ENCODE results near the gene CEP290.

CEP290 gene

DNA sequence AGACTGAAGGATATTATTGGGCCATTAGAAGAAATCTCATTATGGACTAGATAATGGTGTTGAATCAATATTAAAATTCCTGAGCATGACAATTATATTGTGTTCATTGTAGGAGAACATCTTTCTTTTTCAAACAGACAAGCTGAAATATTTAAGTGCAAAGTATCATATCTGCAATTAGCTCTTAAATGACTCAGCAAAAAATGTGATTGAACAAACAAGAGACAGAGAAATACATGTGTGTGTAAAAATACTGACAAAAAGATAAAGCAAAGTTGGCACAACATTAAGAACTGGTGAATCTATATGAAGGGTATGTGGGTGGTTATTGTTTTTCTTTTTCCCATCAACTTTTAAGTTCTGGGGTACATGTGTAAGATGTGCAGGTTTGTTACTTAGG, 9.5 kb downstream of the CEP290 start:
- DNase-seq = no peak
- H3K9me3 Mint-ChIP-seq = no peaks in the 10 kb centered on the region
- H3K27me3 Mint-ChIP-seq (ENCODE audit: low read depth, poor library complexity) = no peaks in the 10 kb centered on the region
- TF ChIP-seq, protein P1, sequence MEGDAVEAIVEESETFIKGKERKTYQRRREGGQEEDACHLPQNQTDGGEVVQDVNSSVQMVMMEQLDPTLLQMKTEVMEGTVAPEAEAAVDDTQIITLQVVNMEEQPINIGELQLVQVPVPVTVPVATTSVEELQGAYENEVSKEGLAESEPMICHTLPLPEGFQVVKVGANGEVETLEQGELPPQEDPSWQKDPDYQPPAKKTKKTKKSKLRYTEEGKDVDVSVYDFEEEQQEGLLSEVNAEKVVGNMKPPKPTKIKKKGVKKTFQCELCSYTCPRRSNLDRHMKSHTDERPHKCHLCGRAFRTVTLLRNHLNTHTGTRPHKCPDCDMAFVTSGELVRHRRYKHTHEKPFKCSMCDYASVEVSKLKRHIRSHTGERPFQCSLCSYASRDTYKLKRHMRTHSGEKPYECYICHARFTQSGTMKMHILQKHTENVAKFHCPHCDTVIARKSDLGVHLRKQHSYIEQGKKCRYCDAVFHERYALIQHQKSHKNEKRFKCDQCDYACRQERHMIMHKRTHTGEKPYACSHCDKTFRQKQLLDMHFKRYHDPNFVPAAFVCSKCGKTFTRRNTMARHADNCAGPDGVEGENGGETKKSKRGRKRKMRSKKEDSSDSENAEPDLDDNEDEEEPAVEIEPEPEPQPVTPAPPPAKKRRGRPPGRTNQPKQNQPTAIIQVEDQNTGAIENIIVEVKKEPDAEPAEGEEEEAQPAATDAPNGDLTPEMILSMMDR (IDR thresholded peaks at IDR 0.05) = no peak
- no peak overlapping the region for H3K4me3 Mint-ChIP-seq
- H3K27ac Mint-ChIP-seq = no peak overlapping the region
- H3K4me1 Mint-ChIP-seq = no peaks in the 10 kb centered on the region
- peaks cover 32% of the 10 kb centered on the region for H3K36me3 Mint-ChIP-seq (ENCODE audit: low read depth)

DNA sequence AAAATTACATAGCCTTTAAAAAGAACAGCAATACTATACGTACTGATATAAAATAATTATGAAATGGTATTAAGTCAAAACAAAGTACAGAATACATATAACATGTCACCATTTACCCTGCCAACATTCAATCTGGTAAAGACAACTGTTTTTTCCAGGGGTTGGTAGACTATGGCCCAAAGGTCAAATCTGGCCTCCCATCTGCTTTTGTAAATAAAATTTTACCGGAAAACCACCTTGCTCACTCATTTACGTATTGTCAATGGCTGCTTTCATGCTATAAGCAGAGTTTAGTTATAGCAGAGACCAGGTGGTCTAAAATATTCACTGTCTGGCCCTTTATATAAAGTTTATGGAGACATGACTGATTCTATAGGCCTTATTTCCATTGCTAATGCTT, 14.0 kb downstream of the CEP290 start:
- peaks cover 7% of the 10 kb centered on the region for H3K36me3 Mint-ChIP-seq (ENCODE audit: low read depth)
- H3K9me3 Mint-ChIP-seq = no peaks in the 10 kb centered on the region
- TF ChIP-seq, protein P1 (IDR thresholded peaks at IDR 0.05) = no peak
- H3K27ac Mint-ChIP-seq = no peak overlapping the region
- no peak overlapping the region for H3K4me3 Mint-ChIP-seq
- no peaks in the 10 kb centered on the region for H3K27me3 Mint-ChIP-seq (ENCODE audit: low read depth, poor library complexity)
- no peak for DNase-seq
- H3K4me1 Mint-ChIP-seq = no peaks in the 10 kb centered on the region

DNA sequence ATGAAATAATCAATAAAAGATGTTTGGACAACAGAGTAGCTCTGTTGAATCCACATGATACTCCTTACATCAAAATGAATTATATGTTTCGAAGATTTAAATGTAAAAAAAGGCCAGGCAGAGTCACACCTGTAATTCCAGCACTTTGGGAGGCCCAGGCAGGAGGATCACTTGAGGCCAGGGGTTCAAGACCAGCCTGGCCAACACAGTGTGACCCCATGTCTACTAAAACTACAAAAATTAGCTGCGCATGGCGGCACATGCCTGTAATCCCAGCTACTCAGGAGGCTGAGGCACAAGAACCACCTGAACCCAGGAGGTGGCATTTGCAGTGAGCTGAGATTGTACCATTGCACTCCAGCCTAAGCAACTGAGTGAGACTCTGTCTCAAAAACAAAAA, 14.8 kb downstream of the CEP290 start:
- TF ChIP-seq, protein P1 (IDR thresholded peaks at IDR 0.05) = no peak
- no peaks in the 10 kb centered on the region for H3K4me1 Mint-ChIP-seq
- no peaks in the 10 kb centered on the region for H3K27me3 Mint-ChIP-seq (ENCODE audit: low read depth, poor library complexity)
- no peaks in the 10 kb centered on the region for H3K9me3 Mint-ChIP-seq
- H3K4me3 Mint-ChIP-seq = no peak overlapping the region
- no peak overlapping the region for H3K27ac Mint-ChIP-seq
- peaks cover 5% of the 10 kb centered on the region for H3K36me3 Mint-ChIP-seq (ENCODE audit: low read depth)
- DNase-seq = no peak

DNA sequence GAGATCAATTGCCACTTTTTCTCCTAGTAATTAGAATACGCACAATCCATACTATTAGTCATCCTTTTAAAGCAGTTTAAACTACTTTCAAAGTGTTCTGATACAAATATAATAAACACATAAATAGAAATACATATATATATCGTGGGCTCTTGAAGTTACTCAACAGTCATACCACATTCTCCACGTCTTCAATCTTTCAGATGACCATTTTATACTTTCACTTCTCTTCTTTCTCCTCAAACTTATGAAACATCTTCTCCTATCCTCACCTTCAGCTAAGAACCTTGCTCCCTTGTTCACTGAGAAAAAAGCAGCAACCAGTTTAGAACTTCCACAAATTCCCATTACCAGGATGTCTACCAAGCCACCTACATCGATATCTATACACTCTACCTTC, 19.2 kb downstream of the CEP290 start:
- TF ChIP-seq, protein P1 (IDR thresholded peaks at IDR 0.05) = no peak
- no peak overlapping the region for H3K4me3 Mint-ChIP-seq
- H3K27me3 Mint-ChIP-seq (ENCODE audit: low read depth, poor library complexity) = no peaks in the 10 kb centered on the region
- peaks cover 7% of the 10 kb centered on the region for H3K36me3 Mint-ChIP-seq (ENCODE audit: low read depth)
- H3K4me1 Mint-ChIP-seq = no peaks in the 10 kb centered on the region
- DNase-seq = no peak
- no peaks in the 10 kb centered on the region for H3K9me3 Mint-ChIP-seq
- no peak overlapping the region for H3K27ac Mint-ChIP-seq

DNA sequence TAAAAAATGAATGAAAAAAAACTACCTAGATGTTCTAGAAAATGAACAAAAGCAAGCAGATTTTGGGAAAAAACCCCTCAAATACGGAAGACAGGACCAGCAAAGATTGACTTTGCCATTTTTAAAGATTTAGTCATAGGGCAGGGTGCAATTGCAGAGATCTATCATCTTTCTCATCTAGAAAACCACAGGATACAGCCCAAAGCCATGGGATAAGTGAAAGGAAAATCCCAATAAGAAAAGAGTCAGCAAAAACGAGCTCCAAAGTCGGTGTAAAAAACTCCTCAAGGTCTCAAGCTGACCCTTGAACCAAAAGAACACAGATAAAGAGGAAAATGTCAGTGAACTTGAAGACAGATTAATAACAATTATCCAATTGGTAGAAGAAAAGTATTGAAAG, 28.0 kb downstream of the CEP290 start:
- DNase-seq = no peak
- H3K4me3 Mint-ChIP-seq = no peak overlapping the region
- no peaks in the 10 kb centered on the region for H3K27me3 Mint-ChIP-seq (ENCODE audit: low read depth, poor library complexity)
- H3K4me1 Mint-ChIP-seq = no peaks in the 10 kb centered on the region
- TF ChIP-seq, protein P1 (IDR thresholded peaks at IDR 0.05) = no peak
- no peaks in the 10 kb centered on the region for H3K9me3 Mint-ChIP-seq
- peaks cover 48% of the 10 kb centered on the region for H3K36me3 Mint-ChIP-seq (ENCODE audit: low read depth)
- H3K27ac Mint-ChIP-seq = peak overlapping the region; percentile 28

DNA sequence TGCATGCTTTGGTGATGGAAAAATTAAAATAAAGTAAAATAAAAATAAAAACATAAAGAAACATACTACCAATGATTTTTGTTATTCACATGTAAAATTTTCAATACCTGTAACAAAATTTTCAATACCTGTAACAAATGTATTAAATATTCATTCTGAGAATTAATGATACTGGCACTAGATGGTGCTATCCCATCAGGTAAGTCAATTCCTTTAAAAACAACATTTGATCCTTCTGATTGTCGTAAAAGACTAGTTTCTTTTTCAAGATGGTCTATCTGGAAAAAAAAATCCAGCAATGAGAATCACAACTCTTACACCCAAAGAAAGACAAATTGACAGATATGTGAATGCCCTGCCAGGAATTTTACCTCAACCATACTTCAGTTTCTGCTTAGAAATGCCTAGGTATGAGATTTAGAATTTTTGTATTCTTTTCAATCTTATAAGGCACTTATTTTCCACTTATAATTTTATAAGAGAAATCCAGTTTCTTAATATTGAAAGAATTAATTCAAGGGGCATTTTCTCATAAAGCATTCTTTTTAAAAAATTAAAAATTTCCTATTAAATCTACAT, 30.7 kb downstream of the CEP290 start:
- Mint-ChIP-seq H3K36me3 (ENCODE audit: low read depth) (peaks cover 36% of the 10 kb centered on the region), H3K27me3 (ENCODE audit: low read depth, poor library complexity) (no peaks in the 10 kb centered on the region), H3K4me3 (no peak overlapping the region), H3K9me3 (no peaks in the 10 kb centered on the region), H3K27ac (no peak overlapping the region), H3K4me1 (no peaks in the 10 kb centered on the region)
- TF ChIP-seq, protein P1 (IDR thresholded peaks at IDR 0.05) = peak; percentile 42
- DNase-seq = no peak
